Ovary (tissue), 9 donors: ENCODE measurements around the gene BCAR3. TPM values are rescaled to one million over a fixed set of nuclear protein-coding genes. Genes with fewer than 3 reads are reported as not detected.
A peak's percentile ranks its signal among the peaks of the same experiment; 100 is the strongest.

ENCODE experiments used
- DNase-seq, 5 donors: peaks; one replicate each; pipeline ENCODE4 v3.0.0-alpha.2; 2019 to 2020
- H3K27ac ChIP-seq, 2 donors: fragments of 200-600 bp; one replicate each; pipeline versions ENCODE4 v1.5.1 to v1.8.0; 2019 to 2022
- H3K27me3 ChIP-seq: fragments of 200-600 bp; one replicate; pipeline ENCODE4 v1.8.0; 2022
- H3K36me3 ChIP-seq: fragments of 200-600 bp; sonication (generic); one replicate; pipeline ENCODE4 v1.5.1; 2019
- H3K4me1 ChIP-seq: one replicate; pipeline ENCODE4 v1.8.1; 2013; ENCODE audit warnings: mild to moderate bottlenecking, moderate library complexity; ENCODE audit not compliant: insufficient read depth
- H3K4me3 ChIP-seq: fragments of 200-600 bp; sonication (generic); one replicate; pipeline ENCODE4 v1.5.1; 2017
- H3K9me3 ChIP-seq, 2 donors: fragments of 200-600 bp in 1 of 2; sonication (generic) in 1 of 2; one replicate each; pipeline versions ENCODE4 v1.5.1 to v1.8.1; 2013 to 2019; ENCODE audit warnings: mild to moderate bottlenecking in 1 of 2, moderate library complexity in 1 of 2
- CTCF ChIP-seq, 3 donors: fragments of 450-650 bp in 2 of 3; fragments of 200-600 bp in 1 of 3; IDR thresholded peaks; one replicate each; pipeline versions ENCODE4 v1.5.1 to v1.8.0; 2016 to 2022; ENCODE audit warnings: antibody characterized with exemption in 3 of 3, mild to moderate bottlenecking in 1 of 3
- EP300 ChIP-seq: sonication (generic); formaldehyde crosslinking; IDR thresholded peaks from one replicate; pipeline ENCODE4 v1.6.1; 2017; ENCODE audit warnings: antibody characterized with exemption
- POLR2A ChIP-seq: fragments of 450-650 bp; IDR thresholded peaks from one replicate; pipeline ENCODE4 v1.6.1; 2017; ENCODE audit warnings: antibody characterized with exemption, mild to moderate bottlenecking, moderate library complexity
- WGBS, 3 donors: extraction: QIAGEN DNeasy Blood & Tissue Kit in 1 of 3; methylation state at CpG; one replicate each; pipeline versions ENCODE4 v1.1.5 to v1.1.7; 2013 to 2017; 5-methylcytosine and 5-hydroxymethylcytosine counted together
- intact Hi-C, 4 donors: fragments of 100-400 bp; cut with DNase I; formaldehyde crosslinking; loops; one replicate each; pipeline versions ENCODE4 v1.11.0 to v1.15.1; 2022 to 2023
- polyA plus RNA-seq, 2 donors: library from polyadenylated mRNA; stranded (reverse); fragments of 200-250 nt in 1 of 2; fragments of 350-450 nt in 1 of 2; fragmentation: Illumina TruSeq in 1 of 2; extraction: RNeasy Lipid Tissue Mini Kit (QIAGEN cat#74804) in 1 of 2; gene quantifications; one replicate each; pipeline ENCODE4 v1.2.3, GENCODE V29; 2013 to 2014
- total RNA-seq, 7 donors: library from RNA; depleted of rRNA in 2 of 7; stranded (reverse); fragments of >200 nt in 2 of 7; fragmentation: NEBNext Ultra II Directional in 3 of 7; extraction: Animal tissue kit (Norgen Biotek cat#: 25700) in 3 of 7; gene quantifications; one replicate each; pipeline versions ENCODE4 v1.1.0 to v1.2.4, GENCODE V29; 2016 to 2023
- donor health status: DM: no; HTN: no; CAD: no; lungs with moderate emphysema.
- donor health status: DM: no; HTN: no; CAD: no.
- donor health status: Bipolar disorder and iron deficiency.
- donor health status: DM: yes; HTN: yes; CAD: no.
- donor health status: DM: no; HTN: no; CAD: no.
- donor health status: DM: yes; HTN: yes; CAD: no.

The BCAR3 gene
- total and polyA plus RNA-seq, 9 donors = 13.8 to 30.8 (median 17.5) TPM

GRCh38 chr1:93712741-93713140 is 31.1 kb upstream of the BCAR3 start:
- TF ChIP-seq EP300 = no peak
- no peak for TF ChIP-seq POLR2A
- TF ChIP-seq CTCF (IDR thresholded peaks at IDR 0.05) = no peak
- 94 to 97% (median 97%) methylated on average over 2 of the region's 2 CpGs for WGBS, 3 donors
- intact Hi-C loops = no loop called here
- Histone ChIP-seq H3K27ac (no peak overlapping the region), H3K27me3 (no peaks in the 10 kb centered on the region), H3K9me3 (no peaks in the 10 kb centered on the region), H3K4me1 (peaks cover 14% of the 10 kb centered on the region), H3K36me3 (no peaks in the 10 kb centered on the region), H3K4me3 (no peak overlapping the region)
- no peak for DNase-seq

- Histone ChIP-seq H3K27me3 (no peaks in the 10 kb centered on the region), H3K4me1 (peaks cover 12% of the 10 kb centered on the region), H3K36me3 (no peaks in the 10 kb centered on the region), H3K9me3 (no peaks in the 10 kb centered on the region), H3K27ac (no peak overlapping the region), H3K4me3 (no peak overlapping the region)
- intact Hi-C loops = no loop called here
- 63 to 68% (median 67%) methylated on average over 10 of the region's 10 CpGs for WGBS, 3 donors
- no peak for TF ChIP-seq CTCF (IDR thresholded peaks at IDR 0.05)
- no peak for TF ChIP-seq POLR2A
- TF ChIP-seq EP300 = no peak
- no peak for DNase-seq
Measured at GRCh38 chr1:93710499-93711453, 29.1 kb upstream of the BCAR3 start.

- DNase-seq = peak; percentile 31 to 71 (median 51)
- Histone ChIP-seq H3K36me3 (no peaks in the 10 kb centered on the region), H3K27me3 (no peaks in the 10 kb centered on the region), H3K4me1 (peaks cover 11% of the 10 kb centered on the region), H3K27ac (peak overlapping the region in 1 of 2 donors; percentile 24), H3K9me3 (no peaks in the 10 kb centered on the region), H3K4me3 (no peak overlapping the region)
- TF ChIP-seq CTCF (IDR thresholded peaks at IDR 0.05) (no peak), EP300 (no peak), POLR2A (no peak)
- WGBS, 3 donors = 6 to 8% (median 8%) methylated on average over 9 of the region's 9 CpGs
- intact Hi-C loops = no loop called here
Measured at GRCh38 chr1:93708734-93709481, 27.3 kb upstream of the BCAR3 start.

- 91 to 96% (median 94%) methylated on average over 5 of the region's 5 CpGs for WGBS, 3 donors
- peak overlapping the region in 1 of 2 donors; percentile 24 for H3K27ac ChIP-seq
- TF ChIP-seq POLR2A = no peak
- intact Hi-C loops = no loop called here
- H3K36me3 ChIP-seq = no peaks in the 10 kb centered on the region
- peaks cover 11% of the 10 kb centered on the region for H3K4me1 ChIP-seq
- H3K27me3 ChIP-seq = no peaks in the 10 kb centered on the region
- no peak overlapping the region for H3K4me3 ChIP-seq
- no peaks in the 10 kb centered on the region for H3K9me3 ChIP-seq
- no peak for DNase-seq
Measured at GRCh38 chr1:93707956-93708355, 26.3 kb upstream of the BCAR3 start.
